Stomach (tissue), 4 donors: ENCODE measurements around the gene TEDC1.

ENCODE experiments used
- EP300 ChIP-seq: sonication (generic); formaldehyde crosslinking; IDR thresholded peaks from one replicate; pipeline ENCODE4 v1.6.1; 2017; ENCODE audit warnings: antibody characterized with exemption
- POLR2A ChIP-seq, 4 donors: fragments of 450-650 bp; IDR thresholded peaks; one replicate each; pipeline ENCODE4 v1.6.1; 2016; ENCODE audit warnings: antibody characterized with exemption in 4 of 4, control low read depth in 2 of 4, mild to moderate bottlenecking in 1 of 4, moderate library complexity in 1 of 4
- POLR2AphosphoS5 ChIP-seq, 3 donors: sonication (generic); formaldehyde crosslinking; IDR thresholded peaks; one replicate each; pipeline ENCODE4 v1.6.1; 2016; ENCODE audit warnings: antibody characterized with exemption in 3 of 3
- TF ChIP-seq, protein P1 (sequence below), 7 experiments: fragments of 450-650 bp in 4 of 7; fragments of 200-600 bp in 3 of 7; sonication (generic) in 3 of 7; IDR thresholded peaks; one replicate each; pipeline ENCODE4 v1.5.1; 2016 to 2019; ENCODE audit warnings: antibody characterized with exemption in 7 of 7, control low read depth in 2 of 7, mild to moderate bottlenecking in 1 of 7

DNA sequence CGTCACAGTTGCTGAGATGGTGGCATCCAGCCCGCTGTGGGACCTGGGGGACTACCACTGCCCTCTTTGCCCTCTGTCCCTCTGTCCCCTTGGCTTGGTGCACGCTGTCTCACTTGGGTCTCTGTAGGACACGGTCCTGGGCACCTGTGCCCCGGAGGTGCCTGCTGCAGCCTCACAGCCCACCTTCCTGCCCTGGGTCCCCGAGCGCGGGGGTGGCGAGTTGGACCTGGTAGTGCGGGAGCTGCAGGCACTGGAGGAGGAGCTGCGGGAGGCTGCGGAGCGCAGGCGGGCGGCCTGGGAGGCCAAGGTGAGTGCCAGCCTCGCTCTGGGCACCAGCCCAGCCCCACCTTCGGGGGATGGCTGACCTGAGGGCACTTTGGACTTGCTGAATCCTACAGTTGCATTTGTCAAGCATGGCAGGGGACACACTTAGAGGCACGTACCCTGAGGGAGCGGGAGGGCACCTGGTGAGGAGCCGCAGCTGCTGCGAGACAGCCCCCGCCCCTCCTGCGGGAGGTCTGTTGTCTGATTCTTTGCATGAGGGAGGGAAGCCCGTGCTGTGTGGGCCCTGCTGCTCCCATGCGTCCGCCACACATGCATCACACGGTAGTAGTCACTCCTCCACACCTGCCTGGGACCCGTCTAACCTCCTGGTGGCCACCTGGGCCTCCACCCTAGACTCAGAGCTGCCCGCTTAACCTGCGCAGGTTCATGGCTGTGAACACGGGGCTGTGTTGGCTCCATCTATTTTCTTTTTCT, 6.8 kb downstream of the TEDC1 start:
- TF ChIP-seq POLR2A (IDR thresholded peaks at IDR 0.05) (no peak), POLR2AphosphoS5 (IDR thresholded peaks at IDR 0.05) (no peak), EP300 (no peak)
- TF ChIP-seq, protein P1, sequence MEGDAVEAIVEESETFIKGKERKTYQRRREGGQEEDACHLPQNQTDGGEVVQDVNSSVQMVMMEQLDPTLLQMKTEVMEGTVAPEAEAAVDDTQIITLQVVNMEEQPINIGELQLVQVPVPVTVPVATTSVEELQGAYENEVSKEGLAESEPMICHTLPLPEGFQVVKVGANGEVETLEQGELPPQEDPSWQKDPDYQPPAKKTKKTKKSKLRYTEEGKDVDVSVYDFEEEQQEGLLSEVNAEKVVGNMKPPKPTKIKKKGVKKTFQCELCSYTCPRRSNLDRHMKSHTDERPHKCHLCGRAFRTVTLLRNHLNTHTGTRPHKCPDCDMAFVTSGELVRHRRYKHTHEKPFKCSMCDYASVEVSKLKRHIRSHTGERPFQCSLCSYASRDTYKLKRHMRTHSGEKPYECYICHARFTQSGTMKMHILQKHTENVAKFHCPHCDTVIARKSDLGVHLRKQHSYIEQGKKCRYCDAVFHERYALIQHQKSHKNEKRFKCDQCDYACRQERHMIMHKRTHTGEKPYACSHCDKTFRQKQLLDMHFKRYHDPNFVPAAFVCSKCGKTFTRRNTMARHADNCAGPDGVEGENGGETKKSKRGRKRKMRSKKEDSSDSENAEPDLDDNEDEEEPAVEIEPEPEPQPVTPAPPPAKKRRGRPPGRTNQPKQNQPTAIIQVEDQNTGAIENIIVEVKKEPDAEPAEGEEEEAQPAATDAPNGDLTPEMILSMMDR (IDR thresholded peaks at IDR 0.05), result no peak
